ENCODE measurements around the gene ZKSCAN5.

- TF ChIP-seq CTCF (IDR thresholded peaks at IDR 0.05) (no peak), POLR2A (IDR thresholded peaks at IDR 0.05) (no peak)
These were observed 52.7 kb downstream of the ZKSCAN5 start for GRCh38 chr7:99557196-99557607.
